K562 treated with DMSO at 1 percent for 48 hours (cell line): ENCODE measurements around the gene POU2AF1. TPM values are rescaled to one million over a fixed set of nuclear protein-coding genes. Genes with fewer than 3 reads are reported as not detected.

Source experiments
- total RNA-seq: library from RNA; unstranded; fragments of 300-600 nt; gene quantifications from 2 replicates; pipeline ENCODE4 v1.2.3, GENCODE V29; 2022; ENCODE audit warnings: low replicate concordance; ENCODE audit errors: extremely low read depth

The POU2AF1 gene
- total RNA-seq: not detected in 2 replicates

GRCh38 chr11:111378861-111379601, at the start of gene POU2AF1:
POU2AF1 (minus strand) TSS chr11:111379275; CDS start chr11:111379177, 98 bp downstream.

Other genes with a start within 250 kb of the POU2AF1 start
- not detected in 2 replicates for gene POU2AF2, start 133.6 kb downstream of the POU2AF1 start, total RNA-seq
- gene POU2AF3, start 80.7 kb downstream of the POU2AF1 start, total RNA-seq: not detected in 2 replicates
- not detected in 2 replicates for gene BTG4, start 133.1 kb upstream of the POU2AF1 start, total RNA-seq
- not detected in 2 replicates for gene HOATZ, start 135.5 kb upstream of the POU2AF1 start, total RNA-seq
- not detected in 2 replicates for gene LAYN, start 161.4 kb upstream of the POU2AF1 start, total RNA-seq
- gene SIK2, start 223.2 kb upstream of the POU2AF1 start, total RNA-seq: not detected in 2 replicates